Measurements from ENCODE around the gene TIMM22.
"Not testable (repeated sequence)": the region's sequence is repeated elsewhere in the genome, so short reads cannot be mapped to it uniquely, and the experiment has no call there.

Gene TIMM22

GRCh38 chr17:964876-965275 lies 32.1 kb upstream of the TIMM22 start:
- no peak overlapping the region for H3K4me3 ChIP-seq (ENCODE audit: low read depth, low read length)
- no peak for DNase-seq (ENCODE audit: low read depth)
- no peak for TF ChIP-seq CTCF (IDR thresholded peaks at IDR 0.05; ENCODE audit: control insufficient read depth, extremely low read depth, insufficient read depth)

- no peak overlapping the region for H3K4me3 ChIP-seq (ENCODE audit: low read depth, low read length)
- TF ChIP-seq CTCF (IDR thresholded peaks at IDR 0.05; ENCODE audit: control insufficient read depth, extremely low read depth, insufficient read depth): no peak
- no peak for DNase-seq (ENCODE audit: low read depth)
These were observed 31.5 kb upstream of the TIMM22 start for GRCh38 chr17:965311-965989.

- H3K4me3 ChIP-seq (ENCODE audit: low read depth, low read length): no peak overlapping the region
- TF ChIP-seq CTCF (IDR thresholded peaks at IDR 0.05; ENCODE audit: control insufficient read depth, extremely low read depth, insufficient read depth): no peak
- DNase-seq (ENCODE audit: low read depth): no peak
These were observed 29.8 kb upstream of the TIMM22 start for GRCh38 chr17:967122-967521.

GRCh38 chr17:968812-969730 lies 27.9 kb upstream of the TIMM22 start:
- TF ChIP-seq CTCF (IDR thresholded peaks at IDR 0.05; ENCODE audit: control insufficient read depth, extremely low read depth, insufficient read depth): no peak
- H3K4me3 ChIP-seq (ENCODE audit: low read depth, low read length): no peak overlapping the region
- DNase-seq (ENCODE audit: low read depth): no peak

GRCh38 chr17:969811-970355 lies 27.0 kb upstream of the TIMM22 start:
- DNase-seq (ENCODE audit: low read depth): no peak
- no peak for TF ChIP-seq CTCF (IDR thresholded peaks at IDR 0.05; ENCODE audit: control insufficient read depth, extremely low read depth, insufficient read depth)
- H3K4me3 ChIP-seq (ENCODE audit: low read depth, low read length): no peak overlapping the region

- DNase-seq (ENCODE audit: low read depth): no peak
- no peak for TF ChIP-seq CTCF (IDR thresholded peaks at IDR 0.05; ENCODE audit: control insufficient read depth, extremely low read depth, insufficient read depth)
- no peak overlapping the region for H3K4me3 ChIP-seq (ENCODE audit: low read depth, low read length)
These were observed 26.6 kb upstream of the TIMM22 start for GRCh38 chr17:970364-970763.

- not testable (repeated sequence) for H3K4me3 ChIP-seq (ENCODE audit: low read depth, low read length); DNase-seq (ENCODE audit: low read depth)
These were observed 25.1 kb upstream of the TIMM22 start for GRCh38 chr17:971861-972260.
